ENCODE data around the gene PPP4R3C. TPM values are rescaled to one million over a fixed set of nuclear protein-coding genes. Genes with fewer than 3 reads are reported as not detected.
"Not testable (repeated sequence)": the region's sequence is repeated elsewhere in the genome, so short reads cannot be mapped to it uniquely, and the experiment has no call there.

The PPP4R3C gene
- total and polyA plus RNA-seq, 3 experiments from 2014 or later: not detected

DNA sequence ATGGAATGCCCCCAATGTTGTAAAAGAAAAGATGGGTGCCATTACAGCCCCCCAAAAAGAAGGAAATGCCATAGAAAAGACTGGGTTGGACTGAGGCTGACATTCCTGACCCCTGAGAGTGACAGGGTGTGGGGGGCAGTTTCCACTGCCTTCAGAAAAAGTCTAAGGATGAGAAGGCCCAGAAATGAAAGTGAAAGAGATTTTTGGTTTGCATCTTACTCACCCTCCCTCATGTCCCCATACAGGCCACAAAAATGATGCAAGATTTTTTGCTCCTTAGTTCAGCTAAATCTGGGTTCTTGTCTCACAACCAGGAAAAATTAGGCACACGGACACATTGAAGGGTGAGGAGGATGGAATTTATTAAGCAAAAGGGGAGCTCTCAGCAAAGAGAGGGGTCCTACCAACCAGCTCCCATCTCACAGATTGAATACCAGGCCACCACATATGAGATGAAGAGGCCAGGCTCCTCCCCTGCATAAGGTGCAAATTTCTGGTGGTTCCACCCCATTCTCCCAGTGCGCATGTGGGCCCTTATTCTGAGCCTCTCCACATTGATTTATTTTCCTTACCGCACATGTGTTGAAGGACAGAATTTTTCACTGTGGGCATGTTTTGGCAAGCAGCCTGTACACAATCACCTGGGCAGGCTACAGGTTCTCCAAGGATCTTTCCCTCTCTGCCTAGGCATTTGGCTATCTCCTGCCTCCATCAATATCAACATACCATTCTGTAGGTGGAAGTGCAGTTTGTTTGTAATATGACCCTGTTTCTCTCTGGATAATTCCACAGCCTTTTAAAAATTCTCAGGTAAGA is 18.8 kb downstream of the PPP4R3C start:
- H3K4me1 Mint-ChIP-seq: peaks cover 0 to 2% (median 0%) of the 10 kb centered on the region in 3 donors
- H3K9me3 Mint-ChIP-seq: peaks cover 0 to 9% (median 8%) of the 10 kb centered on the region in 5 donors
- ChIA-PET POLR2A (no interaction called here), CTCF (no interaction called here)
- Histone ChIP-seq H3K4me3 (ENCODE audit: low read length) (no peak overlapping the region), H3K36me3 (ENCODE audit: insufficient read depth, low read length) (no peaks in the 10 kb centered on the region), H3K9me3 (ENCODE audit: low read length) (no peaks in the 10 kb centered on the region), H3K27ac (ENCODE audit: low read depth, low read length) (no peak overlapping the region), H3K4me1 (ENCODE audit: insufficient read depth, low read length) (no peaks in the 10 kb centered on the region), H3K27me3 (ENCODE audit: insufficient read depth, low read length, poor library complexity, severe bottlenecking) (no peaks in the 10 kb centered on the region)
- DNase-seq: no peak
- no peaks in the 10 kb centered on the region for H3K36me3 Mint-ChIP-seq
- peak overlapping the region in 1 of 8 donors; percentile 17 for H3K27ac Mint-ChIP-seq
- H3K27me3 Mint-ChIP-seq: no peaks in the 10 kb centered on the region
- H3K4me3 Mint-ChIP-seq: no peak overlapping the region

GRCh38 chrX:27442392-27442791 is 20.7 kb downstream of the PPP4R3C start:
- H3K27me3 ChIP-seq (ENCODE audit: insufficient read depth, low read length, poor library complexity, severe bottlenecking); H3K4me1 ChIP-seq (ENCODE audit: insufficient read depth, low read length); H3K27me3 Mint-ChIP-seq; H3K27ac ChIP-seq (ENCODE audit: low read depth, low read length); H3K27ac Mint-ChIP-seq; H3K4me3 Mint-ChIP-seq; CTCF ChIA-PET; DNase-seq; H3K4me1 Mint-ChIP-seq; H3K9me3 ChIP-seq (ENCODE audit: low read length); H3K36me3 ChIP-seq (ENCODE audit: insufficient read depth, low read length); H3K36me3 Mint-ChIP-seq; POLR2A ChIA-PET; H3K4me3 ChIP-seq (ENCODE audit: low read length): not testable (repeated sequence)
- peaks cover 0 to 14% (median 8%) of the 10 kb centered on the region in 5 donors for H3K9me3 Mint-ChIP-seq

- no peaks in the 10 kb centered on the region for H3K27me3 Mint-ChIP-seq
- peaks cover 0 to 9% (median 6%) of the 10 kb centered on the region in 5 donors for H3K9me3 Mint-ChIP-seq
- no peaks in the 10 kb centered on the region for H3K27me3 ChIP-seq (ENCODE audit: insufficient read depth, low read length, poor library complexity, severe bottlenecking)
- no peak overlapping the region for H3K27ac Mint-ChIP-seq
- POLR2A ChIA-PET: no interaction called here
- no peaks in the 10 kb centered on the region for H3K4me1 ChIP-seq (ENCODE audit: insufficient read depth, low read length)
- DNase-seq: no peak
- H3K36me3 Mint-ChIP-seq: no peaks in the 10 kb centered on the region
- peaks cover 0 to 2% (median 0%) of the 10 kb centered on the region in 3 donors for H3K4me1 Mint-ChIP-seq
- no peak overlapping the region for H3K4me3 Mint-ChIP-seq
- CTCF ChIA-PET: no interaction called here
- H3K4me3 ChIP-seq (ENCODE audit: low read length): no peak overlapping the region
- H3K36me3 ChIP-seq (ENCODE audit: insufficient read depth, low read length): no peaks in the 10 kb centered on the region
- no peaks in the 10 kb centered on the region for H3K9me3 ChIP-seq (ENCODE audit: low read length)
- no peak overlapping the region for H3K27ac ChIP-seq (ENCODE audit: low read depth, low read length)
Measured at GRCh38 chrX:27439771-27440170, 23.4 kb downstream of the PPP4R3C start.

GRCh38 chrX:27438937-27439336 is 24.2 kb downstream of the PPP4R3C start:
- Histone ChIP-seq H3K27me3 (ENCODE audit: insufficient read depth, low read length, poor library complexity, severe bottlenecking) (no peaks in the 10 kb centered on the region), H3K36me3 (ENCODE audit: insufficient read depth, low read length) (no peaks in the 10 kb centered on the region), H3K27ac (ENCODE audit: low read depth, low read length) (no peak overlapping the region), H3K4me3 (ENCODE audit: low read length) (no peak overlapping the region), H3K4me1 (ENCODE audit: insufficient read depth, low read length) (no peaks in the 10 kb centered on the region), H3K9me3 (ENCODE audit: low read length) (no peaks in the 10 kb centered on the region)
- no peaks in the 10 kb centered on the region for H3K27me3 Mint-ChIP-seq
- ChIA-PET CTCF (no interaction called here), POLR2A (no interaction called here)
- no peaks in the 10 kb centered on the region for H3K4me1 Mint-ChIP-seq
- H3K27ac Mint-ChIP-seq: no peak overlapping the region
- H3K9me3 Mint-ChIP-seq: peaks cover 0 to 9% (median 3%) of the 10 kb centered on the region in 5 donors
- no peak overlapping the region for H3K4me3 Mint-ChIP-seq
- no peak for DNase-seq
- no peaks in the 10 kb centered on the region for H3K36me3 Mint-ChIP-seq

DNA sequence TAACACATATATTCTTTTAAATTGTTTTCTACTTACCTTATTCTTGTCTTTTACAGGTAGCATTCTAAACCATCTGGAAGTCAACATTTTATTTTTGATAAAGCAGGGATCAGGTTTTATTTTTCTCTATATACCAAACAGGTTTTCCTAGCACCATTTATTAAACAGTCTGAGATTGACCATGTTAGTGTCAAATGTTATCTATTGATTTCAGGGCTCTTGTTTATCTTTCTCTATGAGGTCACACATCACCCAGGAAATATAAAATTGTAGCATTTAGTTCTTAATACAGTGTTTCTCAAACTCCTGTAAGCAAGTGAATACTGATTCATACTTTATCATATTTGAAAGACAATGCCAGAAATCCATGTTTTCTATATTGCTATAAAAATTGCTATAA is 28.1 kb downstream of the PPP4R3C start:
- Mint-ChIP-seq H3K27ac (peak overlapping the region in 1 of 8 donors; percentile 69), H3K4me3 (no peak overlapping the region), H3K27me3 (no peaks in the 10 kb centered on the region), H3K9me3 (peaks cover 0 to 6% (median 2%) of the 10 kb centered on the region in 5 donors), H3K36me3 (no peaks in the 10 kb centered on the region), H3K4me1 (no peaks in the 10 kb centered on the region)
- H3K27me3 ChIP-seq (ENCODE audit: insufficient read depth, low read length, poor library complexity, severe bottlenecking): no peaks in the 10 kb centered on the region
- H3K36me3 ChIP-seq (ENCODE audit: insufficient read depth, low read length): no peaks in the 10 kb centered on the region
- no peak overlapping the region for H3K27ac ChIP-seq (ENCODE audit: low read depth, low read length)
- DNase-seq: no peak
- H3K9me3 ChIP-seq (ENCODE audit: low read length): no peaks in the 10 kb centered on the region
- H3K4me1 ChIP-seq (ENCODE audit: insufficient read depth, low read length): no peaks in the 10 kb centered on the region
- ChIA-PET CTCF (no interaction called here), POLR2A (no interaction called here)
- no peak overlapping the region for H3K4me3 ChIP-seq (ENCODE audit: low read length)

Other genes starting within 250 kb of the PPP4R3C start
- gene DCAF8L2, start 127.0 kb upstream of the PPP4R3C start, total RNA-seq: not detected
- gene DCAF8L2, start 127.0 kb upstream of the PPP4R3C start, polyA plus RNA-seq: not detected

Measured in CD8-positive, alpha-beta memory T cell (primary cell).